A549 (cell line): Measurements from ENCODE around the gene CUTA.

Experiments
- CHD4 ChIP-seq: fragments of 200-600 bp; sonication (generic); IDR thresholded peaks from 2 replicates; pipeline ENCODE4 v1.6.1; 2016; ENCODE audit warnings: antibody characterized with exemption, mild to moderate bottlenecking, borderline replicate concordance
- CTCF ChIP-seq: fragments of >200 bp; sonication (Bioruptor Twin); formaldehyde crosslinking; IDR thresholded peaks from 3 replicates; pipeline ENCODE4 v1.5.1; 2016
- ESRRA ChIP-seq: fragments of 150-350 bp; IDR thresholded peaks from 2 replicates; pipeline ENCODE4 v1.6.1; 2014; ENCODE audit warnings: mild to moderate bottlenecking, low read length, borderline replicate concordance
- GATA3 ChIP-seq: IDR thresholded peaks from 2 replicates; pipeline ENCODE4 v1.6.1; 2012; ENCODE audit warnings: borderline replicate concordance
- KDM5A ChIP-seq: fragments of 200-600 bp; sonication (generic); IDR thresholded peaks from 2 replicates; pipeline ENCODE4 v1.6.1; 2016; ENCODE audit warnings: antibody characterized with exemption, mild to moderate bottlenecking
- NPAS2 ChIP-seq: fragments of 250-450 bp; sonication (Bioruptor Pico); IDR thresholded peaks from 2 replicates; pipeline ENCODE4 v1.8.0; 2022; ENCODE audit warnings: mild to moderate bottlenecking, moderate library complexity, borderline replicate concordance
- NR3C1 ChIP-seq: fragments of >200 bp; sonication (Bioruptor Twin); formaldehyde crosslinking; IDR thresholded peaks from 3 replicates; pipeline ENCODE4 v1.6.1; 2017
- POLR2A ChIP-seq: IDR thresholded peaks from 2 replicates; pipeline ENCODE4 v1.6.1; 2012; ENCODE audit warnings: mild to moderate bottlenecking, low read length
- RAD21 ChIP-seq, 2 experiments: fragments of >200 bp in 1 of 2; sonication (Bioruptor Twin) in 1 of 2; formaldehyde crosslinking in 1 of 2; IDR thresholded peaks in 1 of 2; conservative IDR thresholded peaks in 1 of 2; 2 replicates in 1 of 2; 3 replicates in 1 of 2; pipeline ENCODE4 v1.6.1; 2012 to 2018; ENCODE audit warnings: inconsistent platforms in 1 of 2
- RFX5 ChIP-seq: fragments of 450-650 bp; IDR thresholded peaks from 2 replicates; pipeline ENCODE4 v1.7.1; 2014; ENCODE audit warnings: antibody characterized with exemption, mild to moderate bottlenecking, moderate library complexity
- USF2 ChIP-seq: fragments of 450-650 bp; IDR thresholded peaks from 2 replicates; pipeline ENCODE4 v1.6.1; 2014; ENCODE audit warnings: antibody characterized with exemption
- TF ChIP-seq, protein P1 (sequence below): fragments of 200-600 bp; sonication (generic); IDR thresholded peaks from 2 replicates; pipeline ENCODE4 v1.6.1; 2016; ENCODE audit warnings: antibody characterized with exemption, mild to moderate bottlenecking, moderate library complexity
- TF ChIP-seq, protein P2 (sequence below): IDR thresholded peaks from 2 replicates; pipeline ENCODE4 v1.6.1; 2012; ENCODE audit warnings: low read depth, borderline replicate concordance

DNA sequence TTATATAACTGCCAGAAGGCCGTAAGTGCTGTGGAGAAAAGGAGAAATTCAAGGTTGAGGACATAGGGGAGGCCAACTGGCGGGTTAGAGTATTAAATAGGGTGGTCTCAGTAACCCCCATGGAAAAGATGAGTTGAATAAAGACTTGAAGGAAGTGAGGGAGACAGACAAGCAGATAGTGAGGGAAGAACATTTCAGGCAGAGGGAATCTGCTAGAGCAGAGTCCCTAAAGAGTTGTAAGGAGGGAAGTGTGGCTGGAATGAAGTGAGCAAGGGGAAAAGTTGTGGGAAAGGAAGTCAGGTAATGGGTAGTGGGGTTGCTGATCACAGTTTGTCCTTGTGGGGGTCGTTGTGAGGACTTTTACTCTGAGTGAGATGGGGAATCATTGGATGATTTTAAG lies 24.9 kb downstream of the CUTA start:
- TF ChIP-seq, protein P1, sequence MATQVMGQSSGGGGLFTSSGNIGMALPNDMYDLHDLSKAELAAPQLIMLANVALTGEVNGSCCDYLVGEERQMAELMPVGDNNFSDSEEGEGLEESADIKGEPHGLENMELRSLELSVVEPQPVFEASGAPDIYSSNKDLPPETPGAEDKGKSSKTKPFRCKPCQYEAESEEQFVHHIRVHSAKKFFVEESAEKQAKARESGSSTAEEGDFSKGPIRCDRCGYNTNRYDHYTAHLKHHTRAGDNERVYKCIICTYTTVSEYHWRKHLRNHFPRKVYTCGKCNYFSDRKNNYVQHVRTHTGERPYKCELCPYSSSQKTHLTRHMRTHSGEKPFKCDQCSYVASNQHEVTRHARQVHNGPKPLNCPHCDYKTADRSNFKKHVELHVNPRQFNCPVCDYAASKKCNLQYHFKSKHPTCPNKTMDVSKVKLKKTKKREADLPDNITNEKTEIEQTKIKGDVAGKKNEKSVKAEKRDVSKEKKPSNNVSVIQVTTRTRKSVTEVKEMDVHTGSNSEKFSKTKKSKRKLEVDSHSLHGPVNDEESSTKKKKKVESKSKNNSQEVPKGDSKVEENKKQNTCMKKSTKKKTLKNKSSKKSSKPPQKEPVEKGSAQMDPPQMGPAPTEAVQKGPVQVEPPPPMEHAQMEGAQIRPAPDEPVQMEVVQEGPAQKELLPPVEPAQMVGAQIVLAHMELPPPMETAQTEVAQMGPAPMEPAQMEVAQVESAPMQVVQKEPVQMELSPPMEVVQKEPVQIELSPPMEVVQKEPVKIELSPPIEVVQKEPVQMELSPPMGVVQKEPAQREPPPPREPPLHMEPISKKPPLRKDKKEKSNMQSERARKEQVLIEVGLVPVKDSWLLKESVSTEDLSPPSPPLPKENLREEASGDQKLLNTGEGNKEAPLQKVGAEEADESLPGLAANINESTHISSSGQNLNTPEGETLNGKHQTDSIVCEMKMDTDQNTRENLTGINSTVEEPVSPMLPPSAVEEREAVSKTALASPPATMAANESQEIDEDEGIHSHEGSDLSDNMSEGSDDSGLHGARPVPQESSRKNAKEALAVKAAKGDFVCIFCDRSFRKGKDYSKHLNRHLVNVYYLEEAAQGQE: no peak
- no peak for TF ChIP-seq CTCF
- TF ChIP-seq RFX5: no peak
- no peak for TF ChIP-seq RAD21 (conservative IDR thresholded peaks at IDR 0.05 in 1 of 2, IDR thresholded peaks at IDR 0.05 in 1 of 2)
- no peak for TF ChIP-seq POLR2A
- TF ChIP-seq ESRRA: no peak
- TF ChIP-seq, protein P2, sequence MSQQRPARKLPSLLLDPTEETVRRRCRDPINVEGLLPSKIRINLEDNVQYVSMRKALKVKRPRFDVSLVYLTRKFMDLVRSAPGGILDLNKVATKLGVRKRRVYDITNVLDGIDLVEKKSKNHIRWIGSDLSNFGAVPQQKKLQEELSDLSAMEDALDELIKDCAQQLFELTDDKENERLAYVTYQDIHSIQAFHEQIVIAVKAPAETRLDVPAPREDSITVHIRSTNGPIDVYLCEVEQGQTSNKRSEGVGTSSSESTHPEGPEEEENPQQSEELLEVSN: no peak
- no peak for TF ChIP-seq USF2
- TF ChIP-seq KDM5A: no peak
- TF ChIP-seq NR3C1: no peak
- TF ChIP-seq GATA3: no peak
- no peak for TF ChIP-seq NPAS2 (CRISPR knock-in tag)
- TF ChIP-seq CHD4: no peak
